SK-N-SH (cell line): ENCODE data around the gene ZC3H7B. TPM values are rescaled to one million over a fixed set of nuclear protein-coding genes. Genes with fewer than 3 reads are reported as not detected.

Source experiments
- CTCF ChIA-PET: fragments of 300-600, 350-600 bp; formaldehyde crosslinking; extraction: SDS; loops from one replicate; lab custom pipeline; 2021; lab: Yijun Ruan, JAX
- POLR2A ChIA-PET: fragments of 350-600 bp; sonication (Branson Sonifier 250); formaldehyde crosslinking; extraction: SDS; loops from one replicate; lab custom pipeline; 2020; ENCODE audit warnings: antibody characterized with exemption, inconsistent platforms; lab: Yijun Ruan, JAX
- DNase-seq: peaks from one replicate; pipeline ENCODE4 v3.0.0; 2012
- H2AFZ ChIP-seq: fragments of 200-600 bp; sonication (generic); 2 replicates; pipeline ENCODE4 v1.8.1; 2016; ENCODE audit warnings: antibody characterized with exemption, mild to moderate bottlenecking, low read depth
- H3F3A ChIP-seq: fragments of 200-600 bp; sonication (generic); replicated peaks from 2 replicates; pipeline ENCODE3; 2016; ENCODE audit warnings: antibody characterized with exemption, mild to moderate bottlenecking; ENCODE audit not compliant: insufficient read depth
- H3K27ac ChIP-seq, 2 experiments: fragments of 200-500 bp in 1 of 2; fragments of 200-600 bp in 1 of 2; sonication (Bioruptor generic) in 1 of 2; sonication (generic), shearing (Covaris generic) in 1 of 2; 2 replicates each; pipeline versions ENCODE4 v1.5.1 to v1.6.1; 2014 to 2016; ENCODE audit warnings: low read depth in 2 of 2, inconsistent platforms in 1 of 2, low read length in 1 of 2, mild to moderate bottlenecking in 1 of 2, mixed read lengths in 1 of 2
- H3K27me3 ChIP-seq: fragments of 200-600 bp; sonication (generic), shearing (Covaris generic); 2 replicates; pipeline ENCODE4 v1.6.1; 2016; ENCODE audit warnings: mixed run types; ENCODE audit not compliant: insufficient read depth
- H3K36me3 ChIP-seq, 2 experiments: fragments of 200-500 bp in 1 of 2; fragments of 200-600 bp in 1 of 2; sonication (Bioruptor generic) in 1 of 2; sonication (generic) in 1 of 2; replicated peaks in 1 of 2; 2 replicates each; pipeline versions ENCODE3 to v1.5.1; 2014 to 2016; ENCODE audit warnings: low read length in 1 of 2, mild to moderate bottlenecking in 1 of 2; ENCODE audit not compliant: insufficient read depth in 2 of 2, control insufficient read depth in 1 of 2
- H3K4me1 ChIP-seq, 2 experiments: fragments of 200-500 bp in 1 of 2; fragments of 200-600 bp in 1 of 2; sonication (Bioruptor generic) in 1 of 2; sonication (generic), shearing (Covaris generic) in 1 of 2; 2 replicates each; pipeline versions ENCODE4 v1.5.1 to v1.6.1; 2014 to 2016; ENCODE audit warnings: low read depth in 1 of 2, low read length in 1 of 2, mixed run types in 1 of 2; ENCODE audit not compliant: insufficient read depth in 2 of 2, control insufficient read depth in 1 of 2
- H3K4me2 ChIP-seq: fragments of 200-600 bp; sonication (generic), shearing (Covaris generic); 2 replicates; pipeline ENCODE4 v1.6.1; 2017; ENCODE audit warnings: mixed run types
- H3K4me3 ChIP-seq, 2 experiments: fragments of 200-500 bp in 1 of 2; fragments of 200-600 bp in 1 of 2; sonication (Bioruptor generic) in 1 of 2; sonication (generic), shearing (Covaris generic) in 1 of 2; 2 replicates each; pipeline versions ENCODE4 v1.5.1 to v1.8.1; 2014 to 2016; ENCODE audit warnings: low read depth in 2 of 2, inconsistent platforms in 1 of 2, low read length in 1 of 2, mild to moderate bottlenecking in 1 of 2, mixed read lengths in 1 of 2, moderate library complexity in 1 of 2
- H3K79me2 ChIP-seq: fragments of 200-600 bp; sonication (generic); 2 replicates; pipeline ENCODE4 v1.8.1; 2017; ENCODE audit warnings: mild to moderate bottlenecking; ENCODE audit not compliant: insufficient read depth
- H3K9ac ChIP-seq: fragments of 200-600 bp; sonication (generic); 2 replicates; pipeline ENCODE4 v1.6.1; 2017; ENCODE audit warnings: mixed run types
- H3K9me2 ChIP-seq: fragments of 200-600 bp; sonication (generic); 2 replicates; pipeline ENCODE4 v1.6.1; 2017; ENCODE audit warnings: mixed run types
- H3K9me3 ChIP-seq: fragments of 200-600 bp; sonication (generic); 2 replicates; pipeline ENCODE4 v1.6.1; 2017; ENCODE audit warnings: mixed run types, mild to moderate bottlenecking, moderate library complexity
- H4K20me1 ChIP-seq: fragments of 200-600 bp; sonication (generic); 2 replicates; pipeline ENCODE4 v1.6.1; 2017; ENCODE audit warnings: mild to moderate bottlenecking, mixed run types; ENCODE audit not compliant: insufficient read depth
- CHD2 ChIP-seq: fragments of 150-350 bp; IDR thresholded peaks from 2 replicates; pipeline ENCODE4 v1.6.1; 2018; ENCODE audit warnings: low read length; ENCODE audit not compliant: partially characterized antibody
- EP300 ChIP-seq, 2 experiments: IDR thresholded peaks; 2 replicates each; pipeline versions ENCODE4 v1.4.0 to v1.6.1; 2012; ENCODE audit warnings: borderline replicate concordance in 1 of 2, low read depth in 1 of 2, low read length in 1 of 2
- FOXM1 ChIP-seq: IDR thresholded peaks from 2 replicates; pipeline ENCODE4 v1.4.0; 2012; ENCODE audit warnings: low read depth, mild to moderate bottlenecking
- JUND ChIP-seq: IDR thresholded peaks from 2 replicates; pipeline ENCODE4 v1.4.0; 2012
- MEF2A ChIP-seq: IDR thresholded peaks from 2 replicates; pipeline ENCODE4 v1.4.0; 2012; ENCODE audit warnings: low read depth, borderline replicate concordance
- NRF1 ChIP-seq: IDR thresholded peaks from 2 replicates; pipeline ENCODE4 v1.6.1; 2012; ENCODE audit warnings: low read depth, mild to moderate bottlenecking, low read length
- POLR2AphosphoS5 ChIP-seq: IDR thresholded peaks from 2 replicates; pipeline ENCODE4 v1.6.1; 2012; ENCODE audit warnings: low read depth, low read length
- RCOR1 ChIP-seq: fragments of 150-350 bp; IDR thresholded peaks from 2 replicates; pipeline ENCODE4 v1.6.1; 2017; ENCODE audit warnings: antibody characterized with exemption, low read length
- REST ChIP-seq: IDR thresholded peaks from 2 replicates; pipeline ENCODE4 v1.6.1; 2012; ENCODE audit warnings: mild to moderate bottlenecking, low read depth, low read length, moderate library complexity
- SIN3A ChIP-seq: IDR thresholded peaks from 2 replicates; pipeline ENCODE4 v1.6.1; 2012; ENCODE audit warnings: low read depth, mild to moderate bottlenecking, low read length, moderate library complexity, borderline replicate concordance
- SMC3 ChIP-seq: IDR thresholded peaks from 2 replicates; pipeline ENCODE4 v1.6.1; 2012; ENCODE audit warnings: low read depth, low read length, improper control_type of control experiment
- TCF12 ChIP-seq: IDR thresholded peaks from 2 replicates; pipeline ENCODE4 v1.4.0; 2012
- TEAD4 ChIP-seq: IDR thresholded peaks from 2 replicates; pipeline ENCODE4 v1.4.0; 2012; ENCODE audit warnings: mild to moderate bottlenecking, borderline replicate concordance; ENCODE audit not compliant: insufficient read depth
- ZBTB33 ChIP-seq: IDR thresholded peaks from 2 replicates; pipeline ENCODE4 v1.4.0; 2012; ENCODE audit warnings: low read depth, borderline replicate concordance
- WGBS: methylation state at CpG from one replicate; pipeline ENCODE4 v1.1.6; 2017; ENCODE audit warnings: low lambda C conversion rate; 5-methylcytosine and 5-hydroxymethylcytosine counted together
- polyA plus RNA-seq, 3 experiments: library from polyadenylated mRNA; depleted of rRNA; stranded (reverse); fragments of >200 nt; gene quantifications; 2 replicates each; pipeline ENCODE4 v1.2.3, GENCODE V29; 2012
- TF ChIP-seq, protein P1 (sequence below): IDR thresholded peaks from 2 replicates; pipeline ENCODE4; 2012
- TF ChIP-seq, protein P2 (sequence below): fragments of 200-600 bp; sonication (generic); IDR thresholded peaks from 2 replicates; pipeline ENCODE4 v1.6.1; 2017; ENCODE audit warnings: antibody characterized with exemption, mild to moderate bottlenecking, moderate library complexity

Gene ZC3H7B
- polyA plus RNA-seq, 1 of the 3 experiments (the other 2 are of a cell fraction), result 27.1 TPM

DNA sequence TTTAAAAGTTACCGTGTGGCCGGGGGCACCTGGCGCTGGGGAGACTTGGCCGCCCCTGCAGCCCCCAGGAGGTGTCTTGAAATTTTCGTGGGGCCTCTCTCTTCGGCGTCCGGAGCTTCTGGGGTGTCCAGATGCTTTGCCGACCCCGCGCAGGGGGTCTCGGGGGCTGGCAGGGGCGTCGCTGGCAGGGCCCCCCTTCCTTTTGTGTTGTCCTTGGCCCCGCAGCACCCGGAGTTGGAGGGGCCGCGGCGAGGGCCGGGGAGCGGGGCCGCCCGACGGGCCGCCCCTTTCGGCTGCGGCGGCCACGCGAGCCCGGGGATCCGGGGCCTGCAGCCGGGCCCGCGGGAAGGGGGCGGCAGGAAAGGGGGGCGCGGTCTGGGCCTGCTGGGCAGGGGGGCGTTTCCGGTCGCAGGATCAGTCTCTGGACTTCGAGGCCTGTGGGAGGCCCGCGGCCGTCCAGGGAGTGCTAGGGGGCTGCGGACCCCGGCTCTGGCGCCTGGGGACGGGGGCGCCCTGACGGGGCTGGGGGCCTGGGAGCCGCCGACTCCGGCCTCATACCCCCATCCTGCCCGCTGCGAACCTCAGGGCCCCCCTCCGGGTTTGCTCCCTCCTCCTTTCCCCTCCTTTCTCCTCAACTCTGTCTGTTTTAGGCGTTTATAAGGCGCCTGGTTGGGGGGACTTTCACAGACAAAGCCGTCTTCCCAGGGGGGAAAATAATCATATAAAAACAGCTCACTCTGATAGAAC is 869 bp downstream of the ZC3H7B start:
- peak overlapping the region; percentile 80 for H3K4me2 ChIP-seq
- DNase-seq, result peak; percentile 80
- no peaks in the 10 kb centered on the region for H3K36me3 ChIP-seq
- H2AFZ ChIP-seq, result 0 out of 2 replicates have a peak overlapping the region, but pooled peaks have one; percentile 16
- H3K9ac ChIP-seq, result peak overlapping the region; percentile 93
- peak overlapping the region; percentile 61 to 67 for H3K27ac ChIP-seq
- H3K4me1 ChIP-seq, result peaks cover 3 to 10% of the 10 kb centered on the region in 2 experiments; a peak in 2 of 4 replicates
- TF ChIP-seq SMC3, result no peak
- H3K9me2 ChIP-seq, result no peaks in the 10 kb centered on the region
- ChIA-PET POLR2A (interaction anchor here (1.1 kb wide), 1 partner anchor 16 kb away, joined by 8 read pairs; the partner anchor contains the start of gene RANGAP1), CTCF (no interaction called here)
- 14% methylated on average over 5 of the region's 60 CpGs for WGBS
- H3K79me2 ChIP-seq, result peaks cover 68% of the 10 kb centered on the region
- H3K4me3 ChIP-seq, result peak overlapping the region; percentile 64 to 65
- no peaks in the 10 kb centered on the region for H3K27me3 ChIP-seq
- H4K20me1 ChIP-seq, result no peaks in the 10 kb centered on the region
- peaks cover 8% of the 10 kb centered on the region for H3F3A ChIP-seq
- H3K9me3 ChIP-seq, result no peaks in the 10 kb centered on the region

- Histone ChIP-seq H4K20me1 (no peaks in the 10 kb centered on the region), H3K36me3 (no peaks in the 10 kb centered on the region), H3K9me2 (no peaks in the 10 kb centered on the region), H3K9me3 (no peaks in the 10 kb centered on the region), H3K79me2 (peaks cover 74% of the 10 kb centered on the region), H3K4me3 (peak overlapping the region; percentile 64 to 65), H3K4me2 (peak overlapping the region; percentile 80), H3K4me1 (peaks cover 3 to 16% of the 10 kb centered on the region in 2 experiments; a peak in 3 of 4 replicates), H3F3A (peaks cover 8% of the 10 kb centered on the region), H3K9ac (peak overlapping the region; percentile 93), H3K27ac (peak overlapping the region; percentile 61 to 67; a peak in 3 of 4 replicates), H2AFZ (no peak overlapping the region), H3K27me3 (no peaks in the 10 kb centered on the region)
- no peak for DNase-seq
- CTCF ChIA-PET, result no interaction called here
- POLR2A ChIA-PET, result no interaction called here
- 12% methylated on average over 5 of the region's 5 CpGs for WGBS
- no peak for TF ChIP-seq MEF2A
- TF ChIP-seq TCF12, result no peak
- TF ChIP-seq POLR2AphosphoS5, result no peak
- no peak for TF ChIP-seq ZBTB33
- TF ChIP-seq, protein P1, sequence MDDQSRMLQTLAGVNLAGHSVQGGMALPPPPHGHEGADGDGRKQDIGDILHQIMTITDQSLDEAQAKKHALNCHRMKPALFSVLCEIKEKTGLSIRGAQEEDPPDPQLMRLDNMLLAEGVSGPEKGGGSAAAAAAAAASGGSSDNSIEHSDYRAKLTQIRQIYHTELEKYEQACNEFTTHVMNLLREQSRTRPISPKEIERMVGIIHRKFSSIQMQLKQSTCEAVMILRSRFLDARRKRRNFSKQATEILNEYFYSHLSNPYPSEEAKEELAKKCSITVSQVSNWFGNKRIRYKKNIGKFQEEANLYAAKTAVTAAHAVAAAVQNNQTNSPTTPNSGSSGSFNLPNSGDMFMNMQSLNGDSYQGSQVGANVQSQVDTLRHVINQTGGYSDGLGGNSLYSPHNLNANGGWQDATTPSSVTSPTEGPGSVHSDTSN, result no peak
- TF ChIP-seq, protein P2, sequence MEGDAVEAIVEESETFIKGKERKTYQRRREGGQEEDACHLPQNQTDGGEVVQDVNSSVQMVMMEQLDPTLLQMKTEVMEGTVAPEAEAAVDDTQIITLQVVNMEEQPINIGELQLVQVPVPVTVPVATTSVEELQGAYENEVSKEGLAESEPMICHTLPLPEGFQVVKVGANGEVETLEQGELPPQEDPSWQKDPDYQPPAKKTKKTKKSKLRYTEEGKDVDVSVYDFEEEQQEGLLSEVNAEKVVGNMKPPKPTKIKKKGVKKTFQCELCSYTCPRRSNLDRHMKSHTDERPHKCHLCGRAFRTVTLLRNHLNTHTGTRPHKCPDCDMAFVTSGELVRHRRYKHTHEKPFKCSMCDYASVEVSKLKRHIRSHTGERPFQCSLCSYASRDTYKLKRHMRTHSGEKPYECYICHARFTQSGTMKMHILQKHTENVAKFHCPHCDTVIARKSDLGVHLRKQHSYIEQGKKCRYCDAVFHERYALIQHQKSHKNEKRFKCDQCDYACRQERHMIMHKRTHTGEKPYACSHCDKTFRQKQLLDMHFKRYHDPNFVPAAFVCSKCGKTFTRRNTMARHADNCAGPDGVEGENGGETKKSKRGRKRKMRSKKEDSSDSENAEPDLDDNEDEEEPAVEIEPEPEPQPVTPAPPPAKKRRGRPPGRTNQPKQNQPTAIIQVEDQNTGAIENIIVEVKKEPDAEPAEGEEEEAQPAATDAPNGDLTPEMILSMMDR, result no peak
- no peak for TF ChIP-seq EP300 (IDR thresholded peaks at IDR 0.05; ENCODE audit: borderline replicate concordance in 1 of 2, low read depth in 1 of 2, low read length in 1 of 2)
- TF ChIP-seq RCOR1, result no peak
- no peak for TF ChIP-seq NRF1
- no peak for TF ChIP-seq FOXM1
- no peak for TF ChIP-seq SIN3A
- no peak for TF ChIP-seq TEAD4
- no peak for TF ChIP-seq JUND
- TF ChIP-seq CHD2, result no peak
- TF ChIP-seq REST, result no peak
Measured at GRCh38 chr22:41302811-41303210, 1.5 kb downstream of the ZC3H7B start.
